ENCODE results near the gene FOXO6.

DNA sequence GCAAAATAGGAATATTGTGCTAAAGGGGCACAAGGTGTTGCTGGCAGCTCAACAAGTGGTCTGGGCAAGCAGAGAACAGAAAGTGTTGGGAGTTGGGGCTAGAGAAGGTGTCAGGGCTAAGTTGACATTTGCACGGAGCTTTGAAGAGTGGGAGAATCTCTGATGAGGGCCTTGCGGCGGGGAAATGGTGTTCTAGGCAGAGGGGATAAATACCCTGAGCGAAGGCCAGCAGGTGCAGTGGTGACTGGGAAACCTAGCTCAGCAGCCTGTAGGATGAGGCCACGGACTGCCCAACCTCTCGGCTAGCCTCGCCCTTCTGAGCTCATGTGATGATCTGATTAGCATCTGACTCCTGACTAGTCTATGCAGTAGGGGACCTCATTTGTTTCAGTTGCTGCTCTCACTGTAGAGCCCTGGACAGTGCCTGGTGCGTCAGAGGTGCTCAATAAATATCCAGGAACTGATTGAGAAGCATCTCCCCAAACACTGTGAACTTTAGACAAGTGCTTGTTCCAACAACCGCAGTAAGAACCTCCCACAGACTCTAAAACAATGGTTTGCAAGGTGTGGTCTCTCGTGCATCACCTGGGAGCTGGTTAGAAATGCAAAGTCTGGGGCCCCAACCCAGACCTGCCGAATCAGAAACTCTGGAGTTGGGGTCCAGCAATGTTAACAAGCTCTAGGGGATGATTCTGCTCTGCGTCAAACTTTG lies 1.0 kb upstream of the FOXO6 start:
- TF ChIP-seq, protein P1, sequence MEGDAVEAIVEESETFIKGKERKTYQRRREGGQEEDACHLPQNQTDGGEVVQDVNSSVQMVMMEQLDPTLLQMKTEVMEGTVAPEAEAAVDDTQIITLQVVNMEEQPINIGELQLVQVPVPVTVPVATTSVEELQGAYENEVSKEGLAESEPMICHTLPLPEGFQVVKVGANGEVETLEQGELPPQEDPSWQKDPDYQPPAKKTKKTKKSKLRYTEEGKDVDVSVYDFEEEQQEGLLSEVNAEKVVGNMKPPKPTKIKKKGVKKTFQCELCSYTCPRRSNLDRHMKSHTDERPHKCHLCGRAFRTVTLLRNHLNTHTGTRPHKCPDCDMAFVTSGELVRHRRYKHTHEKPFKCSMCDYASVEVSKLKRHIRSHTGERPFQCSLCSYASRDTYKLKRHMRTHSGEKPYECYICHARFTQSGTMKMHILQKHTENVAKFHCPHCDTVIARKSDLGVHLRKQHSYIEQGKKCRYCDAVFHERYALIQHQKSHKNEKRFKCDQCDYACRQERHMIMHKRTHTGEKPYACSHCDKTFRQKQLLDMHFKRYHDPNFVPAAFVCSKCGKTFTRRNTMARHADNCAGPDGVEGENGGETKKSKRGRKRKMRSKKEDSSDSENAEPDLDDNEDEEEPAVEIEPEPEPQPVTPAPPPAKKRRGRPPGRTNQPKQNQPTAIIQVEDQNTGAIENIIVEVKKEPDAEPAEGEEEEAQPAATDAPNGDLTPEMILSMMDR (IDR thresholded peaks at IDR 0.05), result no peak
- TF ChIP-seq, protein P2, sequence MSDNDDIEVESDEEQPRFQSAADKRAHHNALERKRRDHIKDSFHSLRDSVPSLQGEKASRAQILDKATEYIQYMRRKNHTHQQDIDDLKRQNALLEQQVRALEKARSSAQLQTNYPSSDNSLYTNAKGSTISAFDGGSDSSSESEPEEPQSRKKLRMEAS (CRISPR knock-in tag; IDR thresholded peaks at IDR 0.05), result peak; percentile 24; the same call in 1 of the 2 replicates
- TF ChIP-seq, protein P3, sequence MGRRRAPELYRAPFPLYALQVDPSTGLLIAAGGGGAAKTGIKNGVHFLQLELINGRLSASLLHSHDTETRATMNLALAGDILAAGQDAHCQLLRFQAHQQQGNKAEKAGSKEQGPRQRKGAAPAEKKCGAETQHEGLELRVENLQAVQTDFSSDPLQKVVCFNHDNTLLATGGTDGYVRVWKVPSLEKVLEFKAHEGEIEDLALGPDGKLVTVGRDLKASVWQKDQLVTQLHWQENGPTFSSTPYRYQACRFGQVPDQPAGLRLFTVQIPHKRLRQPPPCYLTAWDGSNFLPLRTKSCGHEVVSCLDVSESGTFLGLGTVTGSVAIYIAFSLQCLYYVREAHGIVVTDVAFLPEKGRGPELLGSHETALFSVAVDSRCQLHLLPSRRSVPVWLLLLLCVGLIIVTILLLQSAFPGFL (CRISPR knock-in tag; IDR thresholded peaks at IDR 0.05; ENCODE audit: borderline replicate concordance), result no peak
- TF ChIP-seq TEAD4 (CRISPR knock-in tag; IDR thresholded peaks at IDR 0.05), result no peak
- TF ChIP-seq SP1 (CRISPR knock-in tag; conservative IDR thresholded peaks at IDR 0.05), result no peak
